HEK293T (cell line): ENCODE results near the gene CFAP52.

Experiments
- ARNT ChIP-seq: fragments of 450-650 bp; IDR thresholded peaks from 2 replicates; pipeline ENCODE4 v1.6.1; 2017; ENCODE audit warnings: mild to moderate bottlenecking
- BHLHE40 ChIP-seq: fragments of 450-650 bp; IDR thresholded peaks from 2 replicates; pipeline ENCODE4 v1.6.1; 2016; ENCODE audit warnings: mild to moderate bottlenecking, moderate library complexity, borderline replicate concordance
- ELF4 ChIP-seq: fragments of 450-650 bp; IDR thresholded peaks from 2 replicates; pipeline ENCODE4 v1.6.1; 2017; ENCODE audit warnings: antibody characterized with exemption
- FOXK2 ChIP-seq: fragments of 450-650 bp; IDR thresholded peaks from 2 replicates; pipeline ENCODE4 v1.6.1; 2016; ENCODE audit warnings: mild to moderate bottlenecking
- FOXM1 ChIP-seq: fragments of 450-650 bp; IDR thresholded peaks from 2 replicates; pipeline ENCODE4 v1.6.1; 2017; ENCODE audit warnings: mild to moderate bottlenecking, borderline replicate concordance
- LEF1 ChIP-seq: fragments of 450-650 bp; IDR thresholded peaks from 2 replicates; pipeline ENCODE4 v1.6.1; 2017; ENCODE audit warnings: mild to moderate bottlenecking, borderline replicate concordance
- NFRKB ChIP-seq: fragments of 450-650 bp; IDR thresholded peaks from 2 replicates; pipeline ENCODE4 v1.6.1; 2016; ENCODE audit warnings: mild to moderate bottlenecking, moderate library complexity
- PKNOX1 ChIP-seq: fragments of 450-650 bp; IDR thresholded peaks from 2 replicates; pipeline ENCODE4 v1.6.1; 2016
- SP1 ChIP-seq: fragments of 450-650 bp; IDR thresholded peaks from 2 replicates; pipeline ENCODE4 v1.6.1; 2017
- ZNF384 ChIP-seq: fragments of 450-650 bp; IDR thresholded peaks from 2 replicates; pipeline ENCODE4 v1.6.1; 2016

- TF ChIP-seq BHLHE40 = no peak
- TF ChIP-seq PKNOX1 = no peak
- no peak for TF ChIP-seq ELF4
- TF ChIP-seq NFRKB = no peak
- TF ChIP-seq SP1 = no peak
- TF ChIP-seq ZNF384 = no peak
- TF ChIP-seq FOXM1 = no peak
- TF ChIP-seq FOXK2 = no peak
- no peak for TF ChIP-seq LEF1
- no peak for TF ChIP-seq ARNT
Measured at GRCh38 chr17:9606453-9606852, 30.0 kb downstream of the CFAP52 start.
